Heart left ventricle (tissue), 16 donors: ENCODE results near the gene SLC39A13. TPM values are rescaled to one million over a fixed set of nuclear protein-coding genes. Genes with fewer than 3 reads are reported as not detected.
A peak's percentile ranks its signal among the peaks of the same experiment; 100 is the strongest.

Source experiments
- ATAC-seq, 4 donors: fragments of 200-7000 bp; cut with Tn5 transposase; one replicate each; pipeline ENCODE4 v1.9.1; 2020 to 2022; ENCODE audit warnings: moderate library complexity in 4 of 4, mild to moderate bottlenecking in 3 of 4, moderate number of reproducible peaks in 1 of 4
- DNase-seq, 5 donors: peaks; one replicate each; pipeline ENCODE4 v3.0.0-alpha.2; 2020
- H3K27ac ChIP-seq, 12 donors: fragments of 200-600 bp; sonication (generic) in 4 of 12; one replicate each; pipeline versions ENCODE4 v1.5.0 to v1.8.0; 2016 to 2022; ENCODE audit warnings: mild to moderate bottlenecking in 2 of 12
- H3K27me3 ChIP-seq, 9 donors: fragments of 200-600 bp; sonication (generic) in 2 of 9; one replicate each; pipeline versions ENCODE4 v1.5.1 to v1.8.0; 2016 to 2022; ENCODE audit warnings: mild to moderate bottlenecking in 3 of 9
- H3K36me3 ChIP-seq, 9 donors: fragments of 200-600 bp; sonication (generic) in 2 of 9; one replicate each; pipeline versions ENCODE4 v1.5.0 to v1.8.0; 2018 to 2022; ENCODE audit warnings: mild to moderate bottlenecking in 2 of 9
- H3K4me1 ChIP-seq, 12 donors: fragments of 200-600 bp; sonication (generic) in 4 of 12; one replicate each; pipeline versions ENCODE4 v1.5.0 to v1.8.0; 2016 to 2022; ENCODE audit warnings: mild to moderate bottlenecking in 3 of 12
- H3K4me3 ChIP-seq, 12 donors: fragments of 200-600 bp; sonication (generic) in 4 of 12; one replicate each; pipeline versions ENCODE4 v1.5.0 to v1.8.0; 2017 to 2022; ENCODE audit warnings: mild to moderate bottlenecking in 9 of 12, moderate library complexity in 4 of 12
- H3K9me3 ChIP-seq, 12 donors: fragments of 200-600 bp; sonication (generic) in 4 of 12; one replicate each; pipeline versions ENCODE4 v1.5.0 to v1.8.0; 2016 to 2022; ENCODE audit warnings: mild to moderate bottlenecking in 1 of 12
- CTCF ChIP-seq, 12 donors: fragments of 200-600 bp; sonication (generic) in 4 of 12; IDR thresholded peaks; one replicate each; pipeline versions ENCODE4 v1.5.0 to v1.8.0; 2018 to 2022; ENCODE audit warnings: antibody characterized with exemption in 12 of 12, mild to moderate bottlenecking in 5 of 12
- POLR2A ChIP-seq, 2 donors: fragments of 450-650 bp; IDR thresholded peaks; one replicate each; pipeline ENCODE4 v1.6.1; 2017; ENCODE audit warnings: antibody characterized with exemption in 2 of 2, mild to moderate bottlenecking in 2 of 2, moderate library complexity in 2 of 2
- WGBS, 4 donors: extraction: QIAGEN DNeasy Blood & Tissue Kit in 2 of 4; methylation state at CpG; one replicate each; pipeline versions ENCODE4 v1.1.5 to v1.1.7; 2013 to 2018; 5-methylcytosine and 5-hydroxymethylcytosine counted together
- intact Hi-C, 10 donors: fragments of 100-400 bp; cut with DNase I; formaldehyde crosslinking; loops; one replicate each; pipeline versions ENCODE4 v1.11.1 to v1.14.2; 2022
- polyA plus RNA-seq, 2 donors: library from polyadenylated mRNA; stranded (reverse); fragments of 200-250 nt; gene quantifications; one replicate each; pipeline ENCODE4 v1.2.3, GENCODE V29; 2013
- total RNA-seq, 9 donors: library from RNA; depleted of rRNA in 2 of 9; stranded (reverse); fragments of >200 nt in 2 of 9; fragmentation: NEBNext Ultra II Directional in 3 of 9; extraction: Animal tissue kit (Norgen Biotek cat#: 25700) in 3 of 9; gene quantifications; one replicate each; pipeline versions ENCODE4 v1.1.0 to v1.2.4, GENCODE V29; 2016 to 2023
- donor health status: ischemic (EF 13 %, LVEDD 7.1; RV severe dilation, severe dysfunction).
- donor health status: healthy with polysubstance abuse.
- donor health status: DM: no; HTN: yes; CAD: no.
- donor health status: DM: no; HTN: no; CAD: no.
- donor health status: ischemic (EF 25% LVEDD 6.9; RV normal size, moderate dysfunction).
- donor health status: ischemic (EF 25% LVEDD 5.7; RV mildly dilated, moderate dysfunction).
- donor health status: healthy.
- donor health status: DM: yes; HTN: yes; CAD: no.
- donor health status: ischemic (EF 35%, LVEDD 5.7; RV mildly dilated, moderate dysfunction).
- donor health status: nonischemic (EF 11% LVEDD 7.7; RV severe dilation, severe dysfunction).
- donor health status: DM: yes; HTN: yes; CAD: no.
- donor health status: PGD.
- donor health status: ischemic (EF 29% LVEDD 5.4; RV normal size, mild dysfunction).
- donor health status: nonischemic (EF 23%, LVEDD 6.1; RV moderate dilation, normal function).

Gene SLC39A13
- total and polyA plus RNA-seq, 11 donors = 33.5 to 97.3 (median 48.1) TPM

- Histone ChIP-seq H3K27ac (peak overlapping the region in 7 of 12 donors; percentile 72 to 97 (median 90)), H3K36me3 (no peaks in the 10 kb centered on the region), H3K4me1 (peaks cover 5 to 65% (median 25%) of the 10 kb centered on the region in 12 donors), H3K9me3 (no peaks in the 10 kb centered on the region), H3K27me3 (no peaks in the 10 kb centered on the region), H3K4me3 (no peak overlapping the region)
- intact Hi-C loops = loop anchor here in 1 of 10 donors (10.0 kb wide), 1 partner anchor 449 kb away; the partner anchor contains the start of gene NUP160
- no peak for ATAC-seq
- WGBS, 4 donors = 91 to 99% (median 95%) methylated on average over 3 of the region's 3 CpGs
- no peak for DNase-seq
- TF ChIP-seq POLR2A (IDR thresholded peaks at IDR 0.05) (no peak), CTCF (IDR thresholded peaks at IDR 0.05) (no peak)
Measured at GRCh38 chr11:47396049-47396320, 12.4 kb upstream of the SLC39A13 start.

GRCh38 chr11:47398011-47398410 is 10.4 kb upstream of the SLC39A13 start:
- ATAC-seq (no peak), DNase-seq (peak in 1 of 5 donors; percentile 7)
- H3K4me1 ChIP-seq = peaks cover 5 to 50% (median 27%) of the 10 kb centered on the region in 12 donors
- no peaks in the 10 kb centered on the region for H3K27me3 ChIP-seq
- H3K36me3 ChIP-seq = no peaks in the 10 kb centered on the region
- TF ChIP-seq CTCF (IDR thresholded peaks at IDR 0.05) (no peak), POLR2A (IDR thresholded peaks at IDR 0.05) (no peak)
- H3K4me3 ChIP-seq = no peak overlapping the region
- intact Hi-C loops = loop anchor here in 1 of 10 donors (10.0 kb wide), 1 partner anchor 447 kb away; the partner anchor contains the start of gene NUP160
- peak overlapping the region in 1 of 12 donors; percentile 10 for H3K27ac ChIP-seq
- H3K9me3 ChIP-seq = no peaks in the 10 kb centered on the region
- WGBS, 4 donors = 79 to 93% (median 83%) methylated on average over 3 of the region's 3 CpGs

GRCh38 chr11:47398551-47398950 is 9.8 kb upstream of the SLC39A13 start:
- ATAC-seq (no peak), DNase-seq (peak in 1 of 5 donors; percentile 11)
- intact Hi-C loops = loop anchor here in 1 of 10 donors (10.0 kb wide), 1 partner anchor 446 kb away; the partner anchor contains the start of gene NUP160
- Histone ChIP-seq H3K36me3 (no peaks in the 10 kb centered on the region), H3K4me1 (peaks cover 5 to 44% (median 25%) of the 10 kb centered on the region in 12 donors), H3K27ac (peak overlapping the region in 1 of 12 donors; percentile 10), H3K27me3 (no peaks in the 10 kb centered on the region), H3K4me3 (no peak overlapping the region), H3K9me3 (no peaks in the 10 kb centered on the region)
- 91 to 100% (median 97%) methylated on average over 1 of the region's 1 CpG for WGBS, 4 donors
- TF ChIP-seq POLR2A (IDR thresholded peaks at IDR 0.05) = no peak

GRCh38 chr11:47399860-47400767 is 8.3 kb upstream of the SLC39A13 start:
- H3K27me3 ChIP-seq = no peaks in the 10 kb centered on the region
- H3K4me1 ChIP-seq = peaks cover 0 to 30% (median 16%) of the 10 kb centered on the region in 12 donors
- no peaks in the 10 kb centered on the region for H3K9me3 ChIP-seq
- WGBS, 4 donors = 8 to 21% (median 14%) methylated on average over 19 to 47 of the region's 47 CpGs
- TF ChIP-seq POLR2A (IDR thresholded peaks at IDR 0.05) (peak in 1 of 2 donors; percentile 48), CTCF (IDR thresholded peaks at IDR 0.05) (no peak)
- DNase-seq = peak in 2 of 5 donors; percentile 31 to 45
- intact Hi-C loops = loop anchor here in 1 of 10 donors (10.0 kb wide), 1 partner anchor 445 kb away; the partner anchor contains the start of gene NUP160
- H3K36me3 ChIP-seq = no peaks in the 10 kb centered on the region
- peak overlapping the region; percentile 64 to 94 (median 86) for H3K27ac ChIP-seq
- peak; percentile 45 to 82 (median 69) for ATAC-seq
- H3K4me3 ChIP-seq = peak overlapping the region in 11 of 12 donors; percentile 34 to 66 (median 53)
